Lung (tissue), 12 donors: ENCODE data around the gene CPSF4L. TPM values are rescaled to one million over a fixed set of nuclear protein-coding genes. Genes with fewer than 3 reads are reported as not detected.

Experiments used
- ATAC-seq: fragments of 200-7000 bp; cut with Tn5 transposase; one replicate; pipeline ENCODE4 v1.9.1; 2020; ENCODE audit warnings: moderate number of reproducible peaks; ENCODE audit not compliant: insufficient read depth, low FRiP score
- DNase-seq, 3 donors: peaks; one replicate each; pipeline ENCODE4 v3.0.0-alpha.2; 2013 to 2017
- H3K27ac ChIP-seq, 2 donors: one replicate each; pipeline ENCODE4 v1.5.1; 2013; ENCODE audit warnings: mild to moderate bottlenecking in 2 of 2, moderate library complexity in 2 of 2, control low read depth in 1 of 2, inconsistent platforms in 1 of 2, low read depth in 1 of 2, low read length in 1 of 2
- H3K27me3 ChIP-seq, 3 donors: one replicate each; pipeline ENCODE4 v1.5.1; 2013; ENCODE audit warnings: low read length in 2 of 3; ENCODE audit not compliant: control insufficient read depth in 3 of 3, insufficient read depth in 3 of 3
- H3K36me3 ChIP-seq, 4 donors: one replicate each; pipeline ENCODE4 v1.5.1; 2013; ENCODE audit warnings: low read length in 4 of 4, mild to moderate bottlenecking in 1 of 4, moderate library complexity in 1 of 4; ENCODE audit not compliant: control insufficient read depth in 4 of 4, insufficient read depth in 4 of 4
- H3K4me1 ChIP-seq, 5 donors: one replicate each; pipeline ENCODE4 v1.5.1; 2013; ENCODE audit warnings: low read length in 5 of 5, mild to moderate bottlenecking in 2 of 5, moderate library complexity in 1 of 5; ENCODE audit not compliant: control insufficient read depth in 5 of 5, insufficient read depth in 5 of 5
- H3K4me3 ChIP-seq: one replicate; pipeline ENCODE4 v1.5.1; 2013; ENCODE audit warnings: mild to moderate bottlenecking, control low read depth, moderate library complexity
- H3K9ac ChIP-seq, 2 donors: one replicate each; pipeline ENCODE4 v1.5.1; 2013; ENCODE audit warnings: low read length in 2 of 2, control low read depth in 1 of 2; ENCODE audit not compliant: insufficient read depth in 1 of 2
- H3K9me3 ChIP-seq, 4 donors: one replicate each; pipeline ENCODE4 v1.5.1; 2013; ENCODE audit warnings: low read length in 3 of 4, mild to moderate bottlenecking in 1 of 4, moderate library complexity in 1 of 4; ENCODE audit not compliant: control insufficient read depth in 4 of 4, insufficient read depth in 3 of 4
- WGBS, 2 donors: extraction: QIAGEN DNeasy Blood & Tissue Kit; methylation state at CpG; one replicate each; pipeline ENCODE4 v1.1.7; 2013; 5-methylcytosine and 5-hydroxymethylcytosine counted together
- polyA plus RNA-seq, 2 donors: library from polyadenylated mRNA; stranded (reverse); fragments of 200-250 nt; gene quantifications; one replicate each; pipeline ENCODE4 v1.2.1, GENCODE V29; 2013
- total RNA-seq, 2 donors: library from RNA; depleted of rRNA in 1 of 2; stranded (reverse); fragments of >200 nt in 1 of 2; gene quantifications; one replicate each; pipeline ENCODE4 v1.2.1, GENCODE V29; 2014 to 2021
- TF ChIP-seq, protein P1 (sequence below): IDR thresholded peaks from 2 replicates; pipeline ENCODE4 v1.5.1; 2012; ENCODE audit warnings: mild to moderate bottlenecking; ENCODE audit errors: control extremely low read depth, extremely low read depth
- donor health status: control.
- donor health status: control.
- donor health status: Bipolar disorder and iron deficiency.
- donor health status: healthy.
- donor health status: DM: yes; HTN: yes; CAD: no.

The CPSF4L gene
- total and polyA plus RNA-seq, 4 donors, result not detected

- no peak for DNase-seq
- Histone ChIP-seq H3K4me3 (no peak overlapping the region), H3K27ac (no peak overlapping the region), H3K4me1 (peaks cover 0 to 5% (median 0%) of the 10 kb centered on the region in 5 donors), H3K9me3 (no peaks in the 10 kb centered on the region), H3K36me3 (peaks cover 26 to 38% (median 30%) of the 10 kb centered on the region in 4 donors), H3K27me3 (no peaks in the 10 kb centered on the region), H3K9ac (no peak overlapping the region)
- WGBS, 2 donors, result 93 to 94% methylated on average over 16 of the region's 16 CpGs
- TF ChIP-seq, protein P1, sequence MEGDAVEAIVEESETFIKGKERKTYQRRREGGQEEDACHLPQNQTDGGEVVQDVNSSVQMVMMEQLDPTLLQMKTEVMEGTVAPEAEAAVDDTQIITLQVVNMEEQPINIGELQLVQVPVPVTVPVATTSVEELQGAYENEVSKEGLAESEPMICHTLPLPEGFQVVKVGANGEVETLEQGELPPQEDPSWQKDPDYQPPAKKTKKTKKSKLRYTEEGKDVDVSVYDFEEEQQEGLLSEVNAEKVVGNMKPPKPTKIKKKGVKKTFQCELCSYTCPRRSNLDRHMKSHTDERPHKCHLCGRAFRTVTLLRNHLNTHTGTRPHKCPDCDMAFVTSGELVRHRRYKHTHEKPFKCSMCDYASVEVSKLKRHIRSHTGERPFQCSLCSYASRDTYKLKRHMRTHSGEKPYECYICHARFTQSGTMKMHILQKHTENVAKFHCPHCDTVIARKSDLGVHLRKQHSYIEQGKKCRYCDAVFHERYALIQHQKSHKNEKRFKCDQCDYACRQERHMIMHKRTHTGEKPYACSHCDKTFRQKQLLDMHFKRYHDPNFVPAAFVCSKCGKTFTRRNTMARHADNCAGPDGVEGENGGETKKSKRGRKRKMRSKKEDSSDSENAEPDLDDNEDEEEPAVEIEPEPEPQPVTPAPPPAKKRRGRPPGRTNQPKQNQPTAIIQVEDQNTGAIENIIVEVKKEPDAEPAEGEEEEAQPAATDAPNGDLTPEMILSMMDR, result no peak
- no peak for ATAC-seq
Observed at GRCh38 chr17:73208139-73208827, 53.4 kb downstream of the CPSF4L start.

GRCh38 chr17:73205459-73205961, 56.2 kb downstream of the CPSF4L start:
- 86 to 87% methylated on average over 10 of the region's 10 CpGs for WGBS, 2 donors
- H3K9ac ChIP-seq, result no peak overlapping the region
- H3K4me1 ChIP-seq, result peaks cover 0 to 5% (median 0%) of the 10 kb centered on the region in 5 donors
- ATAC-seq (no peak), DNase-seq (no peak)
- H3K36me3 ChIP-seq, result peaks cover 33 to 55% (median 49%) of the 10 kb centered on the region in 4 donors
- H3K27ac ChIP-seq, result no peak overlapping the region
- no peaks in the 10 kb centered on the region for H3K9me3 ChIP-seq
- H3K27me3 ChIP-seq, result no peaks in the 10 kb centered on the region
- TF ChIP-seq, protein P1, result no peak
- no peak overlapping the region for H3K4me3 ChIP-seq

DNA sequence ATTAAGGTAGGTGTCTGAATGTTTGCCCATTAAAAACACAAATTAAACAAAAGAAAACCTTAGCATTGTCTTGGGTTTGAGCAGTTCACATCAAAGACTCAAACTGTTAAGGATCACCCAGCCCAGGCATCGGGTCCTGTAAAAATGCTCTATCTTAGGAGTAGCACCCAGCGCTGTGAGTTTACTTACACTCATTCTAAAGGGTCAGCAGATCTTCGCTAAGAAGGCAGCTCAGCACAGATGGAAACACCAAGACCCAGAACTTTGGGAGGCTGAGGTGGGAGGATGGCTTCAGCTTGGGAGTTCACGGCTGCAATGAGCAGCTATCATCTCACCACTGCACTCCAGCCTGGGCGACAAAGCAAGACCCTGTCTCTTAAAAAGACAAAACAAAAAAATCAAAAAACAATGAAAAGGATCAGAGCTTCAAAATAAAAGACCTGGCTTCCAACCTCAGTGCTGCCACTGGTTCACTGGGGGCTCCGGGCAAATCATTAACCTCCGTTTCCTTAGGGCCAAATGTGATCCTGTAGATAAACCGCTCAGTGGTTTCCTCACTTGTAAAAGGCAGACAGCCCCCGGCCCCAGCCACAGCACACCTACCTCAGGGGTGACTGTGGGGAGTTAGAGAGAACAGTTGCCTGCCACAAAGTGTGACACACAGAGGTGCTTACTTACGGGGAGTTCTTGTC, 57.7 kb downstream of the CPSF4L start:
- Histone ChIP-seq H3K27ac (peak overlapping the region in 1 of 2 donors; percentile 26), H3K36me3 (peaks cover 39 to 61% (median 56%) of the 10 kb centered on the region in 4 donors), H3K4me3 (no peak overlapping the region), H3K9ac (no peak overlapping the region), H3K4me1 (peaks cover 0 to 5% (median 0%) of the 10 kb centered on the region in 5 donors), H3K27me3 (no peaks in the 10 kb centered on the region), H3K9me3 (no peaks in the 10 kb centered on the region)
- ATAC-seq (no peak), DNase-seq (peak in 1 of 3 donors; percentile 17)
- WGBS, 2 donors, result 57 to 64% methylated on average over 10 of the region's 10 CpGs
- TF ChIP-seq, protein P1, result no peak
